WI38 (cell line): ENCODE results near the gene MOCS1.

Experiments used
- H3K4me3 ChIP-seq: 2 replicates; pipeline ENCODE4 v1.5.1; 2011; ENCODE audit warnings: low read depth, mild to moderate bottlenecking, control low read depth, low read length
- CTCF ChIP-seq: IDR thresholded peaks from 2 replicates; pipeline ENCODE4 v1.5.1; 2012; ENCODE audit warnings: low read depth, mild to moderate bottlenecking, control low read depth, low read length

The MOCS1 gene

DNA sequence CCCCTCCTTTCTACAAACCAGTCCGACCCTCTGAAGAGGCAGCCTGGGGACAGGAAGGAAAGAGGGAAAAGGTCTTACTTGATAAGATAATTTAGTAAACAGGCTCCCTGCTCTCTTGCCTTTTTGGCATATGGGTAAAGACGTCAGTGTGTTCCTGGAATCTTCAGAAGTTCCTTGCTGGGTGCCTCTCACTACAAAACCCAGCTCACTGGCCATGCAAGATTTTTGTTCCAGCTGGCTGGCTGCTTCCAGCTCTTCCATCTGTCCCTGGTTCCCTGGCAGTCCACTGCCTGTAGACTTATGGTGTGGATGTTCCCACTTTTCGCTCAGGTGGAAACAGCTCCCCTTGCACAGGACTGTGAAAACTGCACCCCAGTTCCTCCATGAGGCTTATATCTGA is 57.4 kb downstream of the MOCS1 start:
- TF ChIP-seq CTCF = no peak

DNA sequence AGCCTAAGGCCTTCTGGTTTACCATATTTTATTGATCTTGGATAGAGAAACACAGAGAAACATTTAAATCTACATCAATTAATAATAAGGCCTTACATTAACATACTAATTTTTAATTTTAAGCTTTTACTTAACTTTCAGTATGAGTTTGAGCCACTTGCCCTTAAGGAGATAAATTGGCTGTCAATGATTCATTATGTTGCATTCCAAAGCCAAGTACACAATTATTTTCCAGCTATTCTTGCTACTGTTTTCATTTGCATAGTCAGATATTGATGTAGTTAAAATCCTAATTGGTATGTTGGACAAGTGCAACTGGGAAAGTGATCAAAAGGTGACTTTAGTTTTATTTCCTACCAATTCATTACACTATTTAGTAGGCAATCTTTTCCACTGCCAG is 58.2 kb downstream of the MOCS1 start:
- no peak for TF ChIP-seq CTCF
- H3K4me3 ChIP-seq = no peak overlapping the region

More for the DNA sequence above, 57.4 kb downstream of the MOCS1 start:
- no peak overlapping the region for H3K4me3 ChIP-seq

DNA sequence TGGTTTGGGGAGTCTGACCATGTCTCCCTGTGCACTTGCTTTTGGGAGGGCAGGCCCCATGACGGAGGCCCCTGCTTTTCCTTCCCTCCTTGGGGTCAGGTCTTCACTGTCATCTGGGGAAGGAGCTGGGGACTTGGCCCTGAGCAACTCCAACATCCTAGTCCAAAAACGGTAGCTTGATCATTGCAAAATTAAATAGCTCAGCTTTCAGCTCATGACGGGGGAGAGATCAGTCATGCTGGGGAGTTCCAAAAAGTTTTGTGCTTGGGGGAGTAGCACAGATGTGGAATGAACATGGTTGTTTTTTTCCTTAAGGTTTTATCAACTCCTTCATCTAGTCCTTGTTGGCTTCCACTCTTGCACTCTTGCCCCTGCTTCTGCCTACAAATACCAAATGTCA is 60.8 kb downstream of the MOCS1 start:
- TF ChIP-seq CTCF = no peak
- no peak overlapping the region for H3K4me3 ChIP-seq

- TF ChIP-seq CTCF = no peak
These were observed 63.3 kb downstream of the MOCS1 start for GRCh38 chr6:39870950-39871349.

GRCh38 chr6:39867592-39867991 is 66.7 kb downstream of the MOCS1 start:
- H3K4me3 ChIP-seq = no peak overlapping the region
- no peak for TF ChIP-seq CTCF

More at GRCh38 chr6:39870950-39871349, 63.3 kb downstream of the MOCS1 start:
- no peak overlapping the region for H3K4me3 ChIP-seq

GRCh38 chr6:39865011-39865888 is 69.0 kb downstream of the MOCS1 start:
- no peak overlapping the region for H3K4me3 ChIP-seq

More at GRCh38 chr6:39865011-39865888, 69.0 kb downstream of the MOCS1 start:
- TF ChIP-seq CTCF = peak; percentile 76
